ENCODE measurements around the gene P2RY6.

GRCh38 chr11:73262851-73263495 lies 9.2 kb upstream of the P2RY6 start:
- TF ChIP-seq CTCF (IDR thresholded peaks at IDR 0.05) = no peak
- TF ChIP-seq POLR2A (IDR thresholded peaks at IDR 0.05) = no peak
